Measurements from ENCODE around the gene PINK1. TPM values are rescaled to one million over a fixed set of nuclear protein-coding genes. Genes with fewer than 3 reads are reported as not detected.

The PINK1 gene
- total RNA-seq, 1 donor from 2014 or later = 57.7 TPM

DNA sequence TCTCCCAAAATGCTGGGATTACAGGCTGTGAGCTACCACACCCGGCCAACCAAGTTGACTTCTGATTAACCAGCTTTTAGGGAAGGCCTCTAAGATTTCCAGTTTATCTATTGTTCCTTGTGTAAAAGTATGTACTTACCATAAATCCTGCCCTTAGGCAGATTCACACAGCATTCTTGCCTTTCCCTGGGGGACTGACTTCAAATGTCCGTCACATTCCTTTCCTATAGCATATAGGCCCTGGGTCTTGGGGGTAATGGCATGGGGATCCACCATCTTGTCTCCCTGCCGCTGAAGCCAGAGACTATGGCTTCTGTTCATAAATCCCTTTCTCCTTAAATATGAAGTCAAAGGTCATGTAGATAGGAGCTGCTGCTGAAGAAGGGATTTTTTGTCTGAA lies 872 bp upstream of the PINK1 start:
- TF ChIP-seq CTCF (IDR thresholded peaks at IDR 0.05; ENCODE audit: insufficient read depth, low read length, poor library complexity, severe bottlenecking) = no peak
- H3K4me3 ChIP-seq (ENCODE audit: low read depth, low read length) = no peak overlapping the region
- H3K27me3 ChIP-seq (ENCODE audit: control insufficient read depth, insufficient read depth, low read length) = no peaks in the 10 kb centered on the region
- H3K36me3 ChIP-seq (ENCODE audit: control insufficient read depth, insufficient read depth, low read length) = no peaks in the 10 kb centered on the region
- no peak for DNase-seq (ENCODE audit: low read depth)

DNA sequence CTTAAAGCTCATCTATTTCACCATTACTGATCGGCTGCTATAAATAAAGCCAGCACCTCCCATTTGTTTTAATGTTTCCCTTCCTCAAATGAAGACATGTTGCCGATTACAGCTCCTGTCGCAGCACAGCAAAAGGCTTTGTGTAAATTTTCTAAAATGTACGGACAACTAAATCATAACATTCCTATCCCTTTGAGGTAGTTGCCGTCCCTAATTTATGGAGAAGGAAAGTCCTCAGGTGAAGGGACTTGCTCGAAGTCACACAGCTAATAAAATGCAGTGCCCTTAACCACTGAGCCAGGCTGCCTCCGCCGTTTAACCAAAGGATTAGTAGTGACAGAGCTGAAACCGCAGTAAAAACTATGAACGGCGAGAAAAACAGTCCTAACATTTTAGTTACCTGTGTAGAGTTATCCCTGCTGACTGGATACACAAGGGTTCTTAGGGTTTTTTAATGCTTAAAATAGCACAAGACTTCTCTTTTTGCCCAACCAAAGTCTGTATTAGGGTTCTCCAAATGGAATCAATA lies 871 bp downstream of the PINK1 start:
- no peak for DNase-seq (ENCODE audit: low read depth)
- Histone ChIP-seq H3K4me3 (ENCODE audit: low read depth, low read length) (peak overlapping the region; percentile 77), H3K27me3 (ENCODE audit: control insufficient read depth, insufficient read depth, low read length) (no peaks in the 10 kb centered on the region), H3K36me3 (ENCODE audit: control insufficient read depth, insufficient read depth, low read length) (peaks cover under 1% of the 10 kb centered on the region)
- no peak for TF ChIP-seq CTCF (IDR thresholded peaks at IDR 0.05; ENCODE audit: insufficient read depth, low read length, poor library complexity, severe bottlenecking)

- no peak for TF ChIP-seq CTCF (IDR thresholded peaks at IDR 0.05; ENCODE audit: insufficient read depth, low read length, poor library complexity, severe bottlenecking)
- no peaks in the 10 kb centered on the region for H3K27me3 ChIP-seq (ENCODE audit: control insufficient read depth, insufficient read depth, low read length)
- peak overlapping the region; percentile 77 for H3K4me3 ChIP-seq (ENCODE audit: low read depth, low read length)
- H3K36me3 ChIP-seq (ENCODE audit: control insufficient read depth, insufficient read depth, low read length) = peaks cover 3% of the 10 kb centered on the region
- DNase-seq (ENCODE audit: low read depth) = no peak
Measured at GRCh38 chr1:20634594-20635084, 1.4 kb downstream of the PINK1 start.

- peaks cover 3% of the 10 kb centered on the region for H3K36me3 ChIP-seq (ENCODE audit: control insufficient read depth, insufficient read depth, low read length)
- DNase-seq (ENCODE audit: low read depth) = no peak
- no peak for TF ChIP-seq CTCF (IDR thresholded peaks at IDR 0.05; ENCODE audit: insufficient read depth, low read length, poor library complexity, severe bottlenecking)
- H3K4me3 ChIP-seq (ENCODE audit: low read depth, low read length) = no peak overlapping the region
- no peaks in the 10 kb centered on the region for H3K27me3 ChIP-seq (ENCODE audit: control insufficient read depth, insufficient read depth, low read length)
Measured at GRCh38 chr1:20636785-20637347, 3.6 kb downstream of the PINK1 start.

GRCh38 chr1:20640183-20640597 lies 6.9 kb downstream of the PINK1 start:
- no peak for DNase-seq (ENCODE audit: low read depth)
- H3K36me3 ChIP-seq (ENCODE audit: control insufficient read depth, insufficient read depth, low read length) = peaks cover 3% of the 10 kb centered on the region
- TF ChIP-seq CTCF (IDR thresholded peaks at IDR 0.05; ENCODE audit: insufficient read depth, low read length, poor library complexity, severe bottlenecking) = peak; percentile 77
- no peak overlapping the region for H3K4me3 ChIP-seq (ENCODE audit: low read depth, low read length)
- H3K27me3 ChIP-seq (ENCODE audit: control insufficient read depth, insufficient read depth, low read length) = no peaks in the 10 kb centered on the region

DNA sequence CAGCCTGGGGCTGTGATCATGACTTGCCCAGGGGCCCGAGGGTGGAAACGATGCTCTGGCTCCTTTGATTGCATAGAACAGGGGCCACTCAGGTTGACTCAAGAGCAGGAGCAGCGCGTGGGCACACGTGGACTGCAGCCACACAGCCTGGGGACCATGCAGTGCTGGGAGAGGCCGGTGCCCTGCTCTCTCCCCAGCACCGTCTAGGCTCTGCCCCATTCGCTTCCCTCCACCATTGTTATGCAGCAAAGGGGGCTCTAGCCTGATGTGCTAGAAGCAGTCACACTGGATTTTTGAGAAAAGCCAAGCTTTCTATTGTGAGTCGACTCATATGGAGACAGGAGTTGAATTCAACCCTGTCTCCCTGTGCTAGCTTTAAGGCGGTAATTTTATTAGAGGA lies 8.7 kb downstream of the PINK1 start:
- Histone ChIP-seq H3K4me3 (ENCODE audit: low read depth, low read length) (no peak overlapping the region), H3K36me3 (ENCODE audit: control insufficient read depth, insufficient read depth, low read length) (peaks cover 3% of the 10 kb centered on the region), H3K27me3 (ENCODE audit: control insufficient read depth, insufficient read depth, low read length) (no peaks in the 10 kb centered on the region)
- TF ChIP-seq CTCF (IDR thresholded peaks at IDR 0.05; ENCODE audit: insufficient read depth, low read length, poor library complexity, severe bottlenecking) = no peak
- DNase-seq (ENCODE audit: low read depth) = no peak
